CD4-positive, alpha-beta T cell treated with Interleukin-21 for 1 hour (primary cell): ENCODE data around the gene DMD.
"Not testable (repeated sequence)": the region's sequence is repeated elsewhere in the genome, so short reads cannot be mapped to it uniquely, and the experiment has no call there.

Source experiments
- DNase-seq: peaks from one replicate; pipeline ENCODE4 v3.0.0-alpha.2; 2020

The DMD gene

DNA sequence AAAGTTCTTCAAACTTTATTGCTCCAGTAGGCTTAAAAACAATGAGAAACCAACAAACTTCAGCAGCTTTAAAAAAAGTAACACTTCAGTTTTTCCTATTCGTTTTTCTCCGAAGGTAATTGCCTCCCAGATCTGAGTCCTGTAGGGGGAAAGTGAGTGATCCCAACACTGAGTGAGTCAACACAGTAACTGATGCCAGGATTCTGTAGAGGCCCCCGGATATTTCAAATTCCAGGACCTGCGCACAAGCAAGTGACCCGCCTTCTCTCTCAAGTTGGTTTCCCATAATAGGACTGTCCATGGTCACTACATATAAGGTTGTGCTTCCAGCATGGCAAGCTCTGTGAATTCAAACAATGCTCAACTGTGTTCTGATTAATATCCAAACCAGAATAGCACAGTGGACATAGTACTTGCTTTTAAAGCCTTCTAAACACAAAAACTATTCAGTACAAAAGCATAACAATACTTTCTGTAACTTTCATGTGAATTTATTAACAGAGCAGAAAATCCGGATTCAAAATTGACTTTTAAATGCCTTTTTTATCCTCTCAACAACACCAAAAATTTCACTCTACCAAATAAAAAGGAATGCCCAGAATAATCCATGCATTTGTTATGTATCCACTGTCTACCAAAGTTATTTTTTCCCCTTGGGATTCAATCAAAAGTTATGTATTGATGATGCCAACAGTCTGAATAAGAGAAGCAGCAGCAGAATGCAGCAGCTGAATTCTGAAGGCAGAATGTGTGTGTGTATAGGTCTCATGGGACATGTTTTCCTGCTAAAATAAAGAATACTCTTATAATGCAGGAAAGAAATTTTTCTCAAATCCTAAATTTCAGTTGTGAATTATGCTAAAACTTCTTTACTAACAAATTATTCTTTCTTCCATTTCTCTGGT lies at the start of gene DMD:
TSS of gene DMD (minus strand) at position 194 of the 905 bp plus-strand sequence. CDS start 237 bp downstream, outside the sequence.
- no peak for DNase-seq

GRCh38 chrX:33252306-33252825 lies 41.0 kb upstream of the DMD start:
- DNase-seq, result no peak

DNA sequence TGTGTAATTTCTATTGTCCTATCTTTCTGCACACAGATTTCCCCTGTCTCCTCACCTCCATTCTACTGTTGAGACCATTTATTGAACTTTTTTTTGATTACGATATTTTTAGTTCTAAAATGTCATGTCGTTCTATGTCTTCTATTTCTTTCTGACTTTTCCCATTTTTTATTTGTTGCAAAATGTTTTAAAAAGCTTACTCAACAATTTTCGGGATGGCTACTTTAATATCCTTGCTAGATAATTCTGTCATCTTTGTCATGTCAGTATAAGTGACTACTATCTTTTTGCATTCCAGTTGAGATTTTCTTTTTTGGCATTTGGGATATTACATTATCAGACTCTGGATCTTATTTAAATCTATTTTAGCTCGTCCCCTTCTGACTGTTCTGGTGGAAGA lies 7.5 kb upstream of the DMD start:
- DNase-seq, result no peak

GRCh38 chrX:33210156-33210555 lies 1.2 kb downstream of the DMD start:
- no peak for DNase-seq

DNA sequence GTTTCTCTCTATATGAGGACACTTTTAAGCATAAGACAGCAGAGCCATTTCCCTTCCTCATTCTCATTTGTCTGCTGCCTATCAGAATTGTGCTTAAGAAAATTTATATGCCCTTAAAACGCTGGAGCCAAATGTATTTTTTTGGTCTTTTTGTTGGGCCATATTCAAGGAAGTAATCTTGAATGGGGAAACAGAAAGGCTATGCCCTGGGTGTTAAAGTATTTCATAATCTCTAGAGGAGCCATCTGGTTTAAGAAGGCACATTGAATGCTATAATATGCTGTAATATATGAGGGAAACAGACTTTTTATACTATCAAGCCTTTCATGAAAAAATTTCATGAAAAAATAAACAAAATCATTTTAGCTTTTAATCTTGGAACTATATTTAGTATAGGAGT lies 4.3 kb downstream of the DMD start:
- DNase-seq, result no peak

GRCh38 chrX:33205321-33205720 lies 6.0 kb downstream of the DMD start:
- DNase-seq, result no peak

GRCh38 chrX:33204889-33205288 lies 6.5 kb downstream of the DMD start:
- no peak for DNase-seq

GRCh38 chrX:33198561-33199279 lies 12.6 kb downstream of the DMD start:
- no peak for DNase-seq

- no peak for DNase-seq
These were observed 15.7 kb downstream of the DMD start for GRCh38 chrX:33195698-33196097.

DNA sequence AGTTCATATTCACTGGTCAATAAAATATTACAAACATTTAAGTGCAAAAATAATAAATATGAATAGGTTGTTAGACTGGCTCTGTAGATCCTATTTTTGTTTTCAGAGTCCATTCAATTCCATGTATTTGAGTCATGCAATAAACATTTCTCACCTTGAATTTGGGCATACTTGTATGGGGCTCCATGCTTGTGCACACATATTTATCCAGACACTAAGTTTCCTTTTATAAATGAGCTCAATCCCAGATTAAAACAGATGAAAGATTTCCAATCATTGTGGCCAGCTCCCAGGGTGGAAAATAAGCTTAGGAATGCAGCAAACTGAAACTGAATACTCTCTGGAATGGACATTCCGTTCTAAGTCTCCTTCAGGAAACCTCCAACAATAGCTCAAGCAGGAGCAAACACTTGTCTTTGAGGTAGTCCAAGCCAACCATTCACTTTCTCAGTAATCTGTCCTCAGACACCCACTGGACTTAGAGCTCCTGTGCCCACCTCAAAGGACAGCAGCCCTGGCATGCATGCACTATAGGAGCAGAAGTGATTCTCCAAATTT lies 16.4 kb downstream of the DMD start:
- DNase-seq, result no peak

DNA sequence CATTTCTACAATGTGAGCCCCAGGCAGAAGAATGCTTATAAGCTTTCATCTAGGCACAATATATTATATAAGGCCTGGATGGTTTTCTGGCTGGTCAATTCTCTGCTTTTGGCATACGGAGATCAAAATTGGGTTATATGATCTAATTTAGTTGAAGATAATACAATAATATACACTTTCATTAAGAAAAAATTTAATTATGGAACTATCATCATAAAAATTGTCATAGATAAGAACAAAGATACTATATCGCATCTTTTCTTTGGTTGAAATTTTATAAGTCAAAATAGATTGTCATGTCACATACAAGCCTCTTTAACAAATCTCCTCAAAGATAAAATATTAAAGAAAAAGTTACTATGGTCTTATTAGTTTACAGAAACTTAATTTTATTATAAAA lies 17.1 kb downstream of the DMD start:
- DNase-seq, result no peak

DNA sequence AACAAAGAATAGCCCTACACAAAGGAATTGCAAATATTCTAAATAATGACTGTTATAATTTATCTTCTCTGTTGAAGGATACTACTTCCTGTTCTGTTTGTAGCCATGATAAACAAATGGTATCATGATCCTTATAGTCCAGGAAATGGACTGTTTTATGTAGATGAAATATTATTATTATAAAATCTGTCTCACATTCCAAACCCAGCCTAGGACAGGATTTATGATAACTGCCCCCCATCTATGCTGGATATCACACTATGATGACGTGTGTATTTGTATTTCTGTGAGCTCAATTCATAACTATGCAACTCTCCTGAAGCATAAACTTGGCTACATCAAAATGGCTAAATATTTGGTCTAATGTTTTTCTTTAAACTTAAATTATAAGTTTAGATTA lies 21.3 kb downstream of the DMD start:
- DNase-seq, result no peak

GRCh38 chrX:33188881-33189280 lies 22.5 kb downstream of the DMD start:
- no peak for DNase-seq

GRCh38 chrX:33188286-33188685 lies 23.1 kb downstream of the DMD start:
- DNase-seq, result no peak

GRCh38 chrX:33184803-33185202 lies 26.5 kb downstream of the DMD start:
- not testable (repeated sequence) for DNase-seq

DNA sequence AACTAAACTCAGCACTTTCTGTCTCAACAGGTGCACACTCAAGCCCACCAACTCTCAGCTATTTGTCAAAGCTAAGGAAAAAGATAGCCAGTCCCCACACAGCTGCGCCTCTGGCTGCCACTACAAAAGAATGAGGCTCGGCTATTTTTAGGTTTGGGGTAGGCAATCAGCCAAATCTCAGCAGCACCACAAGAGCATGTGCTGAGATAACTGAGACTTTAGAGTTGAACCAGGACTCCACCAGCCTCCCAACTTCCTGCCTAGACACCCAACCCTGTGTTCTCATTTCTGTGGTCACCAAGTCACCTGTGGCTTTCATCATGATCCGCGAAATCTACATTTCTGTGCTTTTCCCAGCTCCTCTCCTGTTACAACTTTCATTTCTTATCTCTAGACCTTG lies 28.0 kb downstream of the DMD start:
- no peak for DNase-seq

DNA sequence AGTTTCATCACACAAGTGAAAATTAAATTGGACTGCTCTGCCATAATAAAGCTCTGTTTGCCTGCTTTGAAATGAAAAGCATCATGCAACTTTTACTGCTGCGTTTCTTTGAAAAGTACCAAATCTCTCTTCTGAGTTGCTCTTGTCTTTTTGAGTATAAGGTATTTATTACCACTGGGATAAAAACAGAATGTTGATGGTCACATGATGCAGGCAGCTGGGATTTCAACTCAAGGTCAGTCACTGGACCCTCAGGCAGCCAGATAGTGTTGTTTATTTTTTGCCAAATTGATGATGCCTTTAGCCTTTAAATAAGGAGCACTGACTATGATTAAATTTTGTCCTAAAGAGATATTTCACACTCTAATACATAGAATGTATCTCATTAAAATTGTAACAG lies 32.7 kb downstream of the DMD start:
- DNase-seq, result no peak

GRCh38 chrX:33178218-33178617 lies 33.1 kb downstream of the DMD start:
- no peak for DNase-seq

GRCh38 chrX:33175201-33175600 lies 36.1 kb downstream of the DMD start:
- no peak for DNase-seq

DNA sequence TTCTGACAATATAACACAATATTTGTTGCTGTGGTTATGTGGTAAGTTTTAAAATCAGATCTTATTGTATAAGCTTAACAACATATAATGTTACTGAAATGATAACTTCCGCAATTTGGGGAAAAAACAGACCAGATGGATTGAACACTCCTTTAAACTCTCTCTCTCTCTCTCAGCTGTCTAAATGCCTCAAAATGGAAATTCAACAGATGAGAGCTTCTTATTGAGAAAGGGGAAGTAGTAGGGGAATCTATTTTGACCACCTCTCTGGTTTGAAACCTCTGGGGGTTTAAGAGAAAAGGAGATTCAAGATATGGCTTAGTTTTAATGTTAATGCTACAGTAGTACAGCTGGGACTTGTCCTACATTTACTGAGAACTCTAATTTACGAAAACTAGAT lies 40.3 kb downstream of the DMD start:
- DNase-seq, result no peak

GRCh38 chrX:33161829-33162228 lies 49.5 kb downstream of the DMD start:
- DNase-seq, result no peak

GRCh38 chrX:33160273-33160672 lies 51.1 kb downstream of the DMD start:
- no peak for DNase-seq

- no peak for DNase-seq
These were observed 55.1 kb downstream of the DMD start for GRCh38 chrX:33156152-33156726.
